B cell (primary cell): ENCODE data around the gene ARHGAP12. TPM values are rescaled to one million over a fixed set of nuclear protein-coding genes. Genes with fewer than 3 reads are reported as not detected.

ENCODE experiments used
- ATAC-seq: fragments of 200-7000 bp; cut with Tn5 transposase; one replicate; pipeline ENCODE4 v1.10.0; 2021; ENCODE audit warnings: low read depth, mild to moderate bottlenecking, moderate number of reproducible peaks, moderate library complexity
- CTCF ChIA-PET: fragments of 350-600 bp; sonication (Branson Sonifier 250); formaldehyde crosslinking; loops from one replicate; lab custom pipeline; 2021; ENCODE audit warnings: antibody characterized with exemption, inconsistent platforms; lab: Charles Lee
- POLR2A ChIA-PET: fragments of 350-600 bp; sonication (Branson Sonifier 250); formaldehyde crosslinking; loops from one replicate; lab custom pipeline; 2021; ENCODE audit warnings: antibody characterized with exemption; lab: Charles Lee
- DNase-seq: peaks from one replicate; pipeline ENCODE4 v3.0.0; 2013
- H2AFZ ChIP-seq: 2 replicates; pipeline ENCODE4 v1.6.1; 2012; ENCODE audit warnings: mild to moderate bottlenecking, low read depth, low read length; ENCODE audit not compliant: insufficient read depth, poor library complexity, severe bottlenecking
- H3K27ac ChIP-seq, 2 donors: 1 replicate in 1 of 2; 2 replicates in 1 of 2; pipeline ENCODE4 v1.5.1; 2012 to 2013; ENCODE audit warnings: low read length in 2 of 2, mild to moderate bottlenecking in 2 of 2, moderate library complexity in 1 of 2
- H3K27me3 ChIP-seq, 4 experiments: fragments of 200-600 bp in 1 of 4; sonication (generic) in 1 of 4; replicated peaks in 1 of 4; 1 replicate in 2 of 4; 2 replicates in 2 of 4; pipeline versions ENCODE4 v1.6.1 to v1.7.0; 2013 to 2016; ENCODE audit warnings: low read length in 3 of 4, mild to moderate bottlenecking in 2 of 4, mixed read lengths in 1 of 4, moderate library complexity in 1 of 4; ENCODE audit not compliant: insufficient read depth in 4 of 4, control insufficient read depth in 3 of 4; ENCODE audit errors: control extremely low read depth in 1 of 4
- H3K36me3 ChIP-seq, 2 experiments: replicated peaks in 1 of 2; 1 replicate in 1 of 2; 2 replicates in 1 of 2; pipeline versions ENCODE4 v1.6.1 to v1.7.1; 2013; ENCODE audit warnings: low read length in 1 of 2; ENCODE audit not compliant: insufficient read depth in 2 of 2, control insufficient read depth in 1 of 2; ENCODE audit errors: control extremely low read depth in 1 of 2, extremely low read depth in 1 of 2
- H3K4me1 ChIP-seq, 2 donors: fragments of 200-600 bp in 1 of 2; sonication (generic) in 1 of 2; 1 replicate in 1 of 2; 2 replicates in 1 of 2; pipeline versions ENCODE4 v1.5.1 to v1.6.1; 2013 to 2017; ENCODE audit warnings: low read length in 2 of 2; ENCODE audit not compliant: control insufficient read depth in 2 of 2, insufficient read depth in 2 of 2
- H3K4me2 ChIP-seq: replicated peaks from 2 replicates; pipeline ENCODE3; 2012; ENCODE audit warnings: mild to moderate bottlenecking, low read depth, low read length; ENCODE audit not compliant: poor library complexity, severe bottlenecking
- H3K4me3 ChIP-seq, 5 experiments: fragments of 200-600 bp in 1 of 5; sonication (generic) in 1 of 5; 1 replicate in 3 of 5; 2 replicates in 2 of 5; pipeline versions ENCODE4 v1.5.1 to v1.7.0; 2011 to 2016; ENCODE audit warnings: low read length in 4 of 5, mild to moderate bottlenecking in 4 of 5, low read depth in 2 of 5, control low read depth in 1 of 5, moderate library complexity in 1 of 5; ENCODE audit not compliant: insufficient read depth in 1 of 5; ENCODE audit errors: control extremely low read depth in 1 of 5, extremely low read depth in 1 of 5
- H3K79me2 ChIP-seq: fragments of 200-600 bp; sonication (generic); one replicate; pipeline ENCODE4 v1.6.0; 2016; ENCODE audit warnings: low read length; ENCODE audit not compliant: control insufficient read depth, insufficient read depth
- H3K9ac ChIP-seq: fragments of 200-600 bp; sonication (generic); 2 replicates; pipeline ENCODE4 v1.6.1; 2017; ENCODE audit warnings: mild to moderate bottlenecking, low read length, moderate library complexity
- H3K9me3 ChIP-seq, 3 donors: one replicate each; pipeline versions ENCODE4 v1.6.1 to v1.7.1; 2013; ENCODE audit warnings: low read length in 2 of 3; ENCODE audit not compliant: control insufficient read depth in 2 of 3, insufficient read depth in 1 of 3; ENCODE audit errors: control extremely low read depth in 1 of 3
- H4K20me1 ChIP-seq: 2 replicates; pipeline ENCODE4 v1.6.0; 2012; ENCODE audit warnings: mild to moderate bottlenecking, low read length; ENCODE audit not compliant: insufficient read depth, control insufficient read depth, poor library complexity, severe bottlenecking
- H3K27ac Mint-ChIP-seq: one replicate; pipeline ENCODE4 v1.8.0; 2021; ENCODE audit warnings: mixed read lengths
- H3K27me3 Mint-ChIP-seq: one replicate; pipeline ENCODE4 v1.8.0; 2021; ENCODE audit warnings: mixed read lengths
- H3K4me1 Mint-ChIP-seq: one replicate; pipeline ENCODE4 v1.8.0; 2021; ENCODE audit warnings: mixed read lengths
- H3K4me3 Mint-ChIP-seq: one replicate; pipeline ENCODE4 v1.8.0; 2021; ENCODE audit warnings: mixed read lengths
- H3K9me3 Mint-ChIP-seq: one replicate; pipeline ENCODE4 v1.8.0; 2022; ENCODE audit warnings: mixed read lengths; ENCODE audit not compliant: insufficient read depth
- CTCF ChIP-seq: fragments of 200-600 bp; IDR thresholded peaks from one replicate; pipeline ENCODE4 v1.8.0; 2022; ENCODE audit warnings: antibody characterized with exemption, mild to moderate bottlenecking
- EZH2 ChIP-seq: IDR thresholded peaks from 2 replicates; pipeline ENCODE4 v1.6.1; 2012; ENCODE audit warnings: borderline replicate concordance, low read depth, mild to moderate bottlenecking, moderate library complexity, low read length; ENCODE audit not compliant: insufficient read depth, poor library complexity, severe bottlenecking
- WGBS: methylation state at CpG from one replicate; pipeline ENCODE4 v1.1.5; 2013; ENCODE audit warnings: missing lambda C conversion rate; ENCODE audit not compliant: insufficient coverage; 5-methylcytosine and 5-hydroxymethylcytosine counted together
- intact Hi-C: fragments of 100-400 bp; cut with micrococcal nuclease; formaldehyde crosslinking; loops from one replicate; pipeline ENCODE4 v1.10.0; 2022
- polyA plus RNA-seq: library from polyadenylated mRNA; depleted of rRNA; stranded (reverse); fragments of >200 nt; gene quantifications from 2 replicates; pipeline ENCODE4 v1.2.3, GENCODE V29; 2012
- total RNA-seq, 2 donors: library from RNA; stranded (reverse); fragments of 120-200 nt in 1 of 2; gene quantifications; 1 replicate in 1 of 2; 2 replicates in 1 of 2; pipeline versions ENCODE4 v1.2.3 to v1.2.4, GENCODE V29; 2013 to 2022

Gene ARHGAP12
- total and polyA plus RNA-seq, 2 donors (not counting 1 experiment from before 2014, with no cell fraction given) = 12.3 to 45.3 TPM

DNA sequence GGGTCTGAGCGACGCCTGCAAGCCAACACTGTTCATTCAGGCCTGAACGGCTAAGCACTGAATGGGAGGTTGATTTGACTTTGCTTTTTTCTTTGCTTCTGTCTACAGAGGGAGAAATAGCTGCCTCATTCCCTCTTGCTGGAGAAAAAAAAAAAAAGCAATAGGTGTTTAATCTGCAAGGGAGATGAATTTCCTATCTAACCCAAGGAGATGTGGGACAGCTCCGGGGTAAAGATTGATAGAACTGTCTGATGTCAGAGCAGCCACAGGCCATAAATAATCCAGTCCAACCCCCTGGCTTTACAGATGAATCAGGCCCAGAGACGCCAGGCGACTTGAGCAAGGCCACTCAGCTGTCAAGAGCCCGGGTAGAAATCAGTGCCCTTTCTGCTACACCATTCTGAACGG, 168.0 kb downstream of the ARHGAP12 start:
- Histone ChIP-seq H3K9me3 (no peaks in the 10 kb centered on the region), H3K4me3 (peak overlapping the region; percentile 46 to 71 (median 56)), H4K20me1 (no peaks in the 10 kb centered on the region), H2AFZ (peak overlapping the region; percentile 85), H3K27ac (peak overlapping the region; percentile 85 to 86), H3K4me1 (peaks cover 5 to 14% of the 10 kb centered on the region in 2 donors), H3K9ac (peak overlapping the region; percentile 64), H3K4me2 (peak overlapping the region; percentile 76), H3K36me3 (no peaks in the 10 kb centered on the region), H3K27me3 (no peaks in the 10 kb centered on the region), H3K79me2 (no peaks in the 10 kb centered on the region)
- Mint-ChIP-seq H3K4me3 (peak overlapping the region; percentile 92), H3K4me1 (peaks cover 15% of the 10 kb centered on the region), H3K27me3 (no peaks in the 10 kb centered on the region), H3K9me3 (peaks cover 2% of the 10 kb centered on the region), H3K27ac (peak overlapping the region; percentile 97)
- DNase-seq (no peak), ATAC-seq (no peak)
- WGBS = 70% methylated on average over 5 of the region's 8 CpGs
- TF ChIP-seq CTCF = no peak
- no peak for TF ChIP-seq EZH2
- POLR2A ChIA-PET = no interaction called here
- intact Hi-C loops = loop anchor here (1.0 to 10.0 kb wide), 7 partner anchors 54 to 1413 kb away; partner anchors contain the start of genes ARHGAP12, KIF5B, MTPAP and ZEB1
- CTCF ChIA-PET = interaction anchor here (1.0 to 3.1 kb wide), 2 partner anchors 9 to 729 kb away, joined by 3 to 19 read pairs; partner anchors contain the start of gene ZNF438
